ENCODE results near the gene SURF6. TPM values are rescaled to one million over a fixed set of nuclear protein-coding genes. Genes with fewer than 3 reads are reported as not detected.

SURF6 gene
- total RNA-seq, 4 donors from 2014 or later = 11.5 to 17.1 (median 15.8) TPM

GRCh38 chr9:133315997-133316396 lies 20.0 kb downstream of the SURF6 start:
- H3K4me3 ChIP-seq = no peak overlapping the region
- no peaks in the 10 kb centered on the region for H3K27me3 ChIP-seq
- H3K9me3 ChIP-seq = no peaks in the 10 kb centered on the region
- no peaks in the 10 kb centered on the region for H3K4me1 ChIP-seq
- H3K36me3 ChIP-seq = no peaks in the 10 kb centered on the region
- 87% methylated on average over 2 of the region's 2 CpGs for WGBS
- TF ChIP-seq POLR2AphosphoS5 (IDR thresholded peaks at IDR 0.05) (no peak), CTCF (IDR thresholded peaks at IDR 0.05) (no peak), EP300 (IDR thresholded peaks at IDR 0.05) (no peak), POLR2A (IDR thresholded peaks at IDR 0.05) (no peak)
- H3K27ac ChIP-seq = no peak overlapping the region
- no peak for DNase-seq (ENCODE audit: low spot score in 2 of 2)

GRCh38 chr9:133309608-133310007 lies 26.4 kb downstream of the SURF6 start:
- no peak overlapping the region for H3K4me3 ChIP-seq
- H3K27me3 ChIP-seq = peaks cover 6% of the 10 kb centered on the region
- no peak overlapping the region for H3K27ac ChIP-seq
- no peaks in the 10 kb centered on the region for H3K36me3 ChIP-seq
- no peak for DNase-seq (ENCODE audit: low spot score in 2 of 2)
- no peaks in the 10 kb centered on the region for H3K4me1 ChIP-seq
- no peak for TF ChIP-seq CTCF (IDR thresholded peaks at IDR 0.05)
- TF ChIP-seq EP300 (IDR thresholded peaks at IDR 0.05) = no peak
- no peaks in the 10 kb centered on the region for H3K9me3 ChIP-seq
- 86% methylated on average over 6 of the region's 6 CpGs for WGBS

- Histone ChIP-seq H3K27me3 (peaks cover 11% of the 10 kb centered on the region), H3K4me3 (no peak overlapping the region), H3K36me3 (no peaks in the 10 kb centered on the region), H3K27ac (no peak overlapping the region), H3K4me1 (no peaks in the 10 kb centered on the region), H3K9me3 (no peaks in the 10 kb centered on the region)
- 65% methylated on average over 16 of the region's 16 CpGs for WGBS
- DNase-seq (ENCODE audit: low spot score in 2 of 2) = peak in 1 of 2 donors; percentile 53
- TF ChIP-seq CTCF (IDR thresholded peaks at IDR 0.05) (no peak), EP300 (IDR thresholded peaks at IDR 0.05) (no peak), POLR2A (IDR thresholded peaks at IDR 0.05) (no peak), POLR2AphosphoS5 (IDR thresholded peaks at IDR 0.05) (no peak)
Observed at GRCh38 chr9:133307301-133307700, 28.7 kb downstream of the SURF6 start.

- TF ChIP-seq POLR2A (IDR thresholded peaks at IDR 0.05) = no peak
- no peak for TF ChIP-seq CTCF (IDR thresholded peaks at IDR 0.05)
- no peak for TF ChIP-seq POLR2AphosphoS5 (IDR thresholded peaks at IDR 0.05)
- no peak for TF ChIP-seq EP300 (IDR thresholded peaks at IDR 0.05)
- Histone ChIP-seq H3K27ac (no peak overlapping the region), H3K27me3 (peaks cover 11% of the 10 kb centered on the region), H3K4me3 (no peak overlapping the region), H3K4me1 (no peaks in the 10 kb centered on the region), H3K36me3 (no peaks in the 10 kb centered on the region), H3K9me3 (no peaks in the 10 kb centered on the region)
- 48% methylated on average over 22 of the region's 31 CpGs for WGBS
- DNase-seq (ENCODE audit: low spot score in 2 of 2) = peak in 1 of 2 donors; percentile 53
Observed at GRCh38 chr9:133306242-133307204, 29.5 kb downstream of the SURF6 start.

- H3K27me3 ChIP-seq = peaks cover 11% of the 10 kb centered on the region
- WGBS = 88% methylated on average over 15 of the region's 23 CpGs
- no peak for TF ChIP-seq POLR2A (IDR thresholded peaks at IDR 0.05)
- TF ChIP-seq EP300 (IDR thresholded peaks at IDR 0.05) = no peak
- TF ChIP-seq POLR2AphosphoS5 (IDR thresholded peaks at IDR 0.05) = no peak
- TF ChIP-seq CTCF (IDR thresholded peaks at IDR 0.05) = no peak
- H3K9me3 ChIP-seq = no peaks in the 10 kb centered on the region
- DNase-seq (ENCODE audit: low spot score in 2 of 2) = peak in 1 of 2 donors; percentile 69
- H3K4me1 ChIP-seq = no peaks in the 10 kb centered on the region
- no peak overlapping the region for H3K27ac ChIP-seq
- no peak overlapping the region for H3K4me3 ChIP-seq
- H3K36me3 ChIP-seq = no peaks in the 10 kb centered on the region
Observed at GRCh38 chr9:133305731-133306130, 30.3 kb downstream of the SURF6 start.
